Measurements from ENCODE around the gene MAPK8IP3.

- no peak for TF ChIP-seq POLR2A (IDR thresholded peaks at IDR 0.05; ENCODE audit: low read length)
- no peak for TF ChIP-seq GATA1 (IDR thresholded peaks at IDR 0.05; ENCODE audit: low read depth, low read length)
Observed at GRCh38 chr16:1754204-1754603, 48.2 kb downstream of the MAPK8IP3 start.

Data from erythroblast (primary cell).